CD8-positive, alpha-beta memory T cell (primary cell): ENCODE measurements around the gene BANK1. TPM values are rescaled to one million over a fixed set of nuclear protein-coding genes. Genes with fewer than 3 reads are reported as not detected.

Experiments
- CTCF ChIA-PET: fragments of 350-600 bp; sonication (Branson Sonifier 250); formaldehyde crosslinking; loops from one replicate; lab custom pipeline; 2021; ENCODE audit warnings: antibody characterized with exemption; lab: Charles Lee
- POLR2A ChIA-PET: fragments of 350-600 bp; sonication (Branson Sonifier 250); formaldehyde crosslinking; loops from one replicate; lab custom pipeline; 2021; ENCODE audit warnings: antibody characterized with exemption; lab: Charles Lee
- DNase-seq, 5 donors: peaks; one replicate each; pipeline versions ENCODE4 v3.0.0 to v3.0.0-alpha.2; 2020 to 2022; ENCODE audit warnings: mixed read lengths in 1 of 5
- H3K27ac ChIP-seq: one replicate; pipeline ENCODE4 v1.7.0; 2013; ENCODE audit warnings: low read depth, mild to moderate bottlenecking, low read length, moderate library complexity
- H3K27me3 ChIP-seq: 2 replicates; pipeline ENCODE4 v1.7.0; 2013; ENCODE audit warnings: low read length, mild to moderate bottlenecking; ENCODE audit not compliant: insufficient read depth, poor library complexity, severe bottlenecking
- H3K36me3 ChIP-seq: 2 replicates; pipeline ENCODE4 v1.7.0; 2013; ENCODE audit warnings: mild to moderate bottlenecking, low read length, moderate library complexity; ENCODE audit not compliant: insufficient read depth
- H3K4me1 ChIP-seq: 2 replicates; pipeline ENCODE4 v1.7.0; 2013; ENCODE audit warnings: mild to moderate bottlenecking, low read length, moderate library complexity; ENCODE audit not compliant: insufficient read depth
- H3K4me3 ChIP-seq: 2 replicates; pipeline ENCODE4 v1.7.0; 2013; ENCODE audit warnings: mild to moderate bottlenecking, low read length
- H3K9me3 ChIP-seq: 2 replicates; pipeline ENCODE4 v1.7.0; 2013; ENCODE audit warnings: mild to moderate bottlenecking, low read length
- H3K27ac Mint-ChIP-seq, 8 donors: one replicate each; pipeline ENCODE4 v1.8.0; 2020 to 2021; ENCODE audit warnings: mixed read lengths in 8 of 8, mild to moderate bottlenecking in 6 of 8, inconsistent platforms in 3 of 8, moderate library complexity in 3 of 8
- H3K27me3 Mint-ChIP-seq, 2 donors: one replicate each; pipeline ENCODE4 v1.8.0; 2020 to 2021; ENCODE audit warnings: mixed read lengths in 2 of 2, mild to moderate bottlenecking in 1 of 2, moderate library complexity in 1 of 2
- H3K36me3 Mint-ChIP-seq, 3 donors: one replicate each; pipeline ENCODE4 v1.8.0; 2020 to 2021; ENCODE audit warnings: mixed read lengths in 3 of 3, inconsistent platforms in 1 of 3, mild to moderate bottlenecking in 1 of 3
- H3K4me1 Mint-ChIP-seq, 3 donors: one replicate each; pipeline ENCODE4 v1.8.0; 2020 to 2021; ENCODE audit warnings: mixed read lengths in 3 of 3, inconsistent platforms in 1 of 3, mild to moderate bottlenecking in 1 of 3
- H3K4me3 Mint-ChIP-seq, 7 donors: one replicate each; pipeline ENCODE4 v1.8.0; 2020 to 2021; ENCODE audit warnings: mixed read lengths in 7 of 7, mild to moderate bottlenecking in 6 of 7, moderate library complexity in 4 of 7, inconsistent platforms in 2 of 7
- H3K9me3 Mint-ChIP-seq, 5 donors: one replicate each; pipeline ENCODE4 v1.8.0; 2020 to 2022; ENCODE audit warnings: mixed read lengths in 5 of 5, mild to moderate bottlenecking in 3 of 5, moderate library complexity in 2 of 5, inconsistent platforms in 1 of 5
- polyA plus RNA-seq: library from polyadenylated mRNA; unstranded; fragments of 300-500 nt; fragmentation: Illumina TruSeq; gene quantifications from one replicate; pipeline ENCODE4 v1.2.3, GENCODE V29; 2021
- total RNA-seq, 2 experiments: library from RNA; stranded (reverse); gene quantifications; one replicate each; pipeline ENCODE4 v1.2.3, GENCODE V29; 2021

BANK1 gene
- total and polyA plus RNA-seq, 3 experiments from 2014 or later = 0.74 TPM; not detected in 2

- Mint-ChIP-seq H3K27me3 (no peaks in the 10 kb centered on the region), H3K27ac (no peak overlapping the region), H3K9me3 (no peaks in the 10 kb centered on the region), H3K4me3 (no peak overlapping the region), H3K36me3 (no peaks in the 10 kb centered on the region), H3K4me1 (no peaks in the 10 kb centered on the region)
- Histone ChIP-seq H3K27ac (no peak overlapping the region), H3K4me3 (no peak overlapping the region), H3K36me3 (no peaks in the 10 kb centered on the region), H3K27me3 (no peaks in the 10 kb centered on the region), H3K4me1 (no peaks in the 10 kb centered on the region), H3K9me3 (no peaks in the 10 kb centered on the region)
- ChIA-PET CTCF (no interaction called here), POLR2A (no interaction called here)
- no peak for DNase-seq
Observed at GRCh38 chr4:101954975-101955678, 164.6 kb downstream of the BANK1 start.

- Histone ChIP-seq H3K36me3 (no peaks in the 10 kb centered on the region), H3K27me3 (no peaks in the 10 kb centered on the region), H3K27ac (no peak overlapping the region), H3K4me3 (no peak overlapping the region), H3K9me3 (no peaks in the 10 kb centered on the region), H3K4me1 (no peaks in the 10 kb centered on the region)
- POLR2A ChIA-PET = no interaction called here
- no peaks in the 10 kb centered on the region for H3K9me3 Mint-ChIP-seq
- no peaks in the 10 kb centered on the region for H3K36me3 Mint-ChIP-seq
- no peak overlapping the region for H3K4me3 Mint-ChIP-seq
- peak overlapping the region in 1 of 8 donors; percentile 51 for H3K27ac Mint-ChIP-seq
- no peaks in the 10 kb centered on the region for H3K27me3 Mint-ChIP-seq
- DNase-seq = no peak
- H3K4me1 Mint-ChIP-seq = no peaks in the 10 kb centered on the region
- CTCF ChIA-PET = no interaction called here
Observed at GRCh38 chr4:101956068-101956825, 165.7 kb downstream of the BANK1 start.

GRCh38 chr4:101958547-101958946 is 168.0 kb downstream of the BANK1 start:
- no peaks in the 10 kb centered on the region for H3K9me3 ChIP-seq
- no peak overlapping the region for H3K4me3 ChIP-seq
- no peaks in the 10 kb centered on the region for H3K27me3 ChIP-seq
- Mint-ChIP-seq H3K9me3 (no peaks in the 10 kb centered on the region), H3K4me1 (no peaks in the 10 kb centered on the region), H3K36me3 (no peaks in the 10 kb centered on the region), H3K27ac (no peak overlapping the region), H3K4me3 (no peak overlapping the region), H3K27me3 (no peaks in the 10 kb centered on the region)
- POLR2A ChIA-PET = no interaction called here
- H3K4me1 ChIP-seq = no peaks in the 10 kb centered on the region
- H3K36me3 ChIP-seq = no peaks in the 10 kb centered on the region
- H3K27ac ChIP-seq = no peak overlapping the region
- CTCF ChIA-PET = no interaction called here
- no peak for DNase-seq

GRCh38 chr4:101960431-101960830 is 169.9 kb downstream of the BANK1 start:
- Mint-ChIP-seq H3K27ac (no peak overlapping the region), H3K27me3 (no peaks in the 10 kb centered on the region), H3K9me3 (peaks cover 0 to 2% (median 0%) of the 10 kb centered on the region in 5 donors), H3K4me1 (no peaks in the 10 kb centered on the region), H3K36me3 (no peaks in the 10 kb centered on the region), H3K4me3 (no peak overlapping the region)
- ChIA-PET CTCF (no interaction called here), POLR2A (no interaction called here)
- Histone ChIP-seq H3K27me3 (no peaks in the 10 kb centered on the region), H3K27ac (no peak overlapping the region), H3K36me3 (no peaks in the 10 kb centered on the region), H3K4me1 (no peaks in the 10 kb centered on the region), H3K9me3 (no peaks in the 10 kb centered on the region), H3K4me3 (no peak overlapping the region)
- DNase-seq = no peak

- H3K36me3 ChIP-seq = no peaks in the 10 kb centered on the region
- no peaks in the 10 kb centered on the region for H3K4me1 Mint-ChIP-seq
- H3K27ac Mint-ChIP-seq = no peak overlapping the region
- no peaks in the 10 kb centered on the region for H3K4me1 ChIP-seq
- H3K9me3 ChIP-seq = no peaks in the 10 kb centered on the region
- no peaks in the 10 kb centered on the region for H3K27me3 ChIP-seq
- ChIA-PET POLR2A (no interaction called here), CTCF (no interaction called here)
- no peaks in the 10 kb centered on the region for H3K27me3 Mint-ChIP-seq
- peaks cover 0 to 2% (median 0%) of the 10 kb centered on the region in 5 donors for H3K9me3 Mint-ChIP-seq
- H3K4me3 ChIP-seq = no peak overlapping the region
- no peak overlapping the region for H3K27ac ChIP-seq
- DNase-seq = no peak
- H3K36me3 Mint-ChIP-seq = no peaks in the 10 kb centered on the region
- no peak overlapping the region for H3K4me3 Mint-ChIP-seq
Observed at GRCh38 chr4:101961144-101961543, 170.6 kb downstream of the BANK1 start.

- Mint-ChIP-seq H3K27ac (no peak overlapping the region), H3K4me3 (no peak overlapping the region), H3K9me3 (peaks cover 0 to 6% (median 0%) of the 10 kb centered on the region in 5 donors), H3K36me3 (no peaks in the 10 kb centered on the region), H3K27me3 (peaks cover 0 to 7% of the 10 kb centered on the region in 2 donors), H3K4me1 (no peaks in the 10 kb centered on the region)
- Histone ChIP-seq H3K27me3 (no peaks in the 10 kb centered on the region), H3K27ac (no peak overlapping the region), H3K36me3 (no peaks in the 10 kb centered on the region), H3K9me3 (no peaks in the 10 kb centered on the region), H3K4me1 (no peaks in the 10 kb centered on the region), H3K4me3 (no peak overlapping the region)
- ChIA-PET POLR2A (no interaction called here), CTCF (no interaction called here)
- DNase-seq = no peak
Observed at GRCh38 chr4:101967697-101968346, 177.3 kb downstream of the BANK1 start.

GRCh38 chr4:101968364-101968763 is 177.8 kb downstream of the BANK1 start:
- DNase-seq = no peak
- H3K27me3 ChIP-seq = no peaks in the 10 kb centered on the region
- no peaks in the 10 kb centered on the region for H3K36me3 ChIP-seq
- no peak overlapping the region for H3K27ac ChIP-seq
- no peak overlapping the region for H3K27ac Mint-ChIP-seq
- H3K27me3 Mint-ChIP-seq = peaks cover 0 to 7% of the 10 kb centered on the region in 2 donors
- H3K4me3 Mint-ChIP-seq = no peak overlapping the region
- H3K4me3 ChIP-seq = no peak overlapping the region
- no peaks in the 10 kb centered on the region for H3K4me1 Mint-ChIP-seq
- no peaks in the 10 kb centered on the region for H3K36me3 Mint-ChIP-seq
- H3K9me3 Mint-ChIP-seq = peaks cover 0 to 6% (median 0%) of the 10 kb centered on the region in 5 donors
- ChIA-PET POLR2A (no interaction called here), CTCF (no interaction called here)
- no peaks in the 10 kb centered on the region for H3K4me1 ChIP-seq
- H3K9me3 ChIP-seq = no peaks in the 10 kb centered on the region

GRCh38 chr4:101969965-101970364 is 179.4 kb downstream of the BANK1 start:
- no peak overlapping the region for H3K27ac Mint-ChIP-seq
- Histone ChIP-seq H3K9me3 (no peaks in the 10 kb centered on the region), H3K27ac (no peak overlapping the region), H3K36me3 (no peaks in the 10 kb centered on the region), H3K4me1 (no peaks in the 10 kb centered on the region), H3K4me3 (no peak overlapping the region), H3K27me3 (no peaks in the 10 kb centered on the region)
- H3K36me3 Mint-ChIP-seq = no peaks in the 10 kb centered on the region
- ChIA-PET CTCF (no interaction called here), POLR2A (no interaction called here)
- H3K4me3 Mint-ChIP-seq = no peak overlapping the region
- DNase-seq = no peak
- no peaks in the 10 kb centered on the region for H3K4me1 Mint-ChIP-seq
- peaks cover 0 to 7% of the 10 kb centered on the region in 2 donors for H3K27me3 Mint-ChIP-seq
- H3K9me3 Mint-ChIP-seq = peaks cover 0 to 4% (median 0%) of the 10 kb centered on the region in 5 donors
